ENCODE measurements around the gene FOXB1. TPM values are rescaled to one million over a fixed set of nuclear protein-coding genes. Genes with fewer than 3 reads are reported as not detected.

Gene FOXB1
- total and polyA plus RNA-seq, 7 donors, result 0.09 TPM; not detected in 6

DNA sequence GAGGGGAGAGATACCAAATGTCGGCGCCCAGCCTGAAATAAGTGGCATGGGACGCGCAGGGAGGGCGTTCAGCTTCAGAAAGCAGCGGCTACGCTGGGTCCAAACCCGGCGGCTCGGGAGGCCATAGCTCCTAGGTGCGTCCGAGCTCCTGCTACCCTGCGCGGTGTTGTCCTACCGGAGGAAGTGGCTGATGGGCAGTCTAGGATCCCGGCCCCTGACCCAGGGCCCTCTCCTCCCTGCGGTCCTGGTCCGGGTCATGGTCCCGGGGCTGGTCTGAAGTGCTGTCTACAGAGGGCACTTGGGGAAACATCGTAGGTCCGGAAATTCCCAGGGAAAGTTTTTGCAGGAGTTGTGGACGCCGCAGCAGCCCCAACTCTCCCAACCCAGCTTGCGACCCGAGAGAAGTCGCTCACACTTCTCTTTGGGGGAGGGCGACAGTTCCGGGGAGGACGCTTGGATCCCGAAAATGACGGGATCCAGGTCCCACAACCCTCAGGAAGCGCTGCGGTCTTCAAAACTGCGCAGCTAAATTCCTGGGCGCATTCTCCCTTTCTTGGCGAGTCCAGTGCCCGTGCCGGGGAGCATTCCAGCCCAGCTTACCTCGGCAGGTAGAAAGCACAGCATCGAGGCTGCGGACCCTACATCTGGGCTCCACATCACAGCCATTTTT is 9.1 kb upstream of the FOXB1 start:
- Histone ChIP-seq H3K36me3 (no peaks in the 10 kb centered on the region), H3K27ac (no peak overlapping the region), H3K4me1 (peaks cover 0 to 24% (median 14%) of the 10 kb centered on the region in 4 donors), H3K27me3 (peaks cover 55 to 100% (median 86%) of the 10 kb centered on the region in 3 donors), H3K9me3 (no peaks in the 10 kb centered on the region), H3K4me3 (no peak overlapping the region)
- intact Hi-C loops (cut with DNase I), result no loop called here
- 4 to 5% methylated on average over 41 of the region's 41 CpGs for WGBS, 2 donors
- TF ChIP-seq POLR2AphosphoS5 (IDR thresholded peaks at IDR 0.05) (no peak), POLR2A (IDR thresholded peaks at IDR 0.05) (no peak), EP300 (IDR thresholded peaks at IDR 0.05) (no peak)
- TF ChIP-seq, protein P1, sequence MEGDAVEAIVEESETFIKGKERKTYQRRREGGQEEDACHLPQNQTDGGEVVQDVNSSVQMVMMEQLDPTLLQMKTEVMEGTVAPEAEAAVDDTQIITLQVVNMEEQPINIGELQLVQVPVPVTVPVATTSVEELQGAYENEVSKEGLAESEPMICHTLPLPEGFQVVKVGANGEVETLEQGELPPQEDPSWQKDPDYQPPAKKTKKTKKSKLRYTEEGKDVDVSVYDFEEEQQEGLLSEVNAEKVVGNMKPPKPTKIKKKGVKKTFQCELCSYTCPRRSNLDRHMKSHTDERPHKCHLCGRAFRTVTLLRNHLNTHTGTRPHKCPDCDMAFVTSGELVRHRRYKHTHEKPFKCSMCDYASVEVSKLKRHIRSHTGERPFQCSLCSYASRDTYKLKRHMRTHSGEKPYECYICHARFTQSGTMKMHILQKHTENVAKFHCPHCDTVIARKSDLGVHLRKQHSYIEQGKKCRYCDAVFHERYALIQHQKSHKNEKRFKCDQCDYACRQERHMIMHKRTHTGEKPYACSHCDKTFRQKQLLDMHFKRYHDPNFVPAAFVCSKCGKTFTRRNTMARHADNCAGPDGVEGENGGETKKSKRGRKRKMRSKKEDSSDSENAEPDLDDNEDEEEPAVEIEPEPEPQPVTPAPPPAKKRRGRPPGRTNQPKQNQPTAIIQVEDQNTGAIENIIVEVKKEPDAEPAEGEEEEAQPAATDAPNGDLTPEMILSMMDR (IDR thresholded peaks at IDR 0.05), result no peak
- no peak for DNase-seq

- Histone ChIP-seq H3K9me3 (no peaks in the 10 kb centered on the region), H3K27me3 (peaks cover 58 to 100% (median 93%) of the 10 kb centered on the region in 3 donors), H3K36me3 (no peaks in the 10 kb centered on the region), H3K4me3 (no peak overlapping the region), H3K4me1 (peaks cover 0 to 27% (median 14%) of the 10 kb centered on the region in 4 donors), H3K27ac (no peak overlapping the region)
- TF ChIP-seq EP300 (IDR thresholded peaks at IDR 0.05), result no peak
- TF ChIP-seq POLR2AphosphoS5 (IDR thresholded peaks at IDR 0.05), result peak in 1 of 4 donors; percentile 17
- no peak for TF ChIP-seq POLR2A (IDR thresholded peaks at IDR 0.05)
- DNase-seq, result no peak
- 16 to 29% methylated on average over 24 of the region's 24 CpGs for WGBS, 2 donors
- intact Hi-C loops (cut with DNase I), result no loop called here
Observed at GRCh38 chr15:59995568-59996297, 8.4 kb upstream of the FOXB1 start.

GRCh38 chr15:59996298-59997041 is 7.6 kb upstream of the FOXB1 start:
- peaks cover 0 to 27% (median 14%) of the 10 kb centered on the region in 4 donors for H3K4me1 ChIP-seq
- intact Hi-C loops (cut with DNase I), result no loop called here
- no peak for TF ChIP-seq POLR2AphosphoS5 (IDR thresholded peaks at IDR 0.05)
- TF ChIP-seq EP300 (IDR thresholded peaks at IDR 0.05), result no peak
- TF ChIP-seq, protein P1 (IDR thresholded peaks at IDR 0.05), result no peak
- TF ChIP-seq POLR2A (IDR thresholded peaks at IDR 0.05), result no peak
- no peaks in the 10 kb centered on the region for H3K36me3 ChIP-seq
- H3K4me3 ChIP-seq, result no peak overlapping the region
- H3K9me3 ChIP-seq, result no peaks in the 10 kb centered on the region
- DNase-seq, result no peak
- WGBS, 2 donors, result 2 to 4% methylated on average over 27 of the region's 27 CpGs
- H3K27ac ChIP-seq, result no peak overlapping the region
- peaks cover 62 to 100% (median 98%) of the 10 kb centered on the region in 3 donors for H3K27me3 ChIP-seq

DNA sequence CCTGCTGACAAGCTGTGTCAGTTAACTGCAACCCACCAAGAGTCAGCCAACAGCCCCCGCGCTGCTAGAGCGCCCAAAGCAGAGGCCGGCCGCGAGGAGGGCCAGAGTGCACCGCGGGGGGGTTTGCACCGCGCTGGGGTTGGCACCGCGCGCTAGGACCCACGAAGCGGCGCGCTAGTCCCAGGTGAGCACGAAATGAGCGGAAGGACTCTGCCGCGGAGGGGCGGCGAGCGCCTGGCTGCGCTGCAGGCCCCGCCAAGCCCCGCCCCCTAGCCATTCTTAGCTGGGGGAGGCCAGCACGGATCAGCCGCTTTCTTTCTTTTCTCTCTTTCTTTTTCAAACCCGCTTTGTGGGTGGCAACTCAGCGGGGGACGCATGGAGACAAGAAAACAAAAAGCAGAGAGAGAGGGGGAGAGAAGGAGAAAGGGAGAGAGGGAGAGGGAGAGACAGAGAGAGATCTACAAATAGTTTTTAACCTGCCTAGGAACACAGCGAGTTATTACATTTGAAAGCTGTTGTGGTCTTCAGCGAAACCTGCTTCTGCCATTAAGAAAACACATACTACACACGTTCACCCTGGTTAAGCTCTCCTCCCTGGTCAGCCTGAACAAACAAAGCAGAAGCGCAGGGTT is 6.9 kb upstream of the FOXB1 start:
- H3K9me3 ChIP-seq, result no peaks in the 10 kb centered on the region
- H3K27ac ChIP-seq, result no peak overlapping the region
- peak overlapping the region in 1 of 4 donors; percentile 30 for H3K4me3 ChIP-seq
- H3K36me3 ChIP-seq, result no peaks in the 10 kb centered on the region
- DNase-seq, result no peak
- WGBS, 2 donors, result 2% methylated on average over 36 of the region's 36 CpGs
- H3K27me3 ChIP-seq, result peaks cover 67 to 100% (median 100%) of the 10 kb centered on the region in 3 donors
- TF ChIP-seq POLR2AphosphoS5 (IDR thresholded peaks at IDR 0.05), result no peak
- TF ChIP-seq, protein P1 (IDR thresholded peaks at IDR 0.05), result no peak
- TF ChIP-seq EP300 (IDR thresholded peaks at IDR 0.05), result no peak
- intact Hi-C loops (cut with DNase I), result no loop called here
- peaks cover 0 to 27% (median 16%) of the 10 kb centered on the region in 4 donors for H3K4me1 ChIP-seq
